Gastroesophageal sphincter (tissue), 4 donors: Measurements from ENCODE around the gene ARHGAP26. TPM values are rescaled to one million over a fixed set of nuclear protein-coding genes. Genes with fewer than 3 reads are reported as not detected.

Experiments used
- ATAC-seq: fragments of 150-250 bp; one replicate; pipeline ENCODE4 v1.9.1; 2016; ENCODE audit warnings: mild to moderate bottlenecking, moderate library complexity
- H3K27ac ChIP-seq, 4 donors: fragments of 200-600 bp; sonication (generic) in 3 of 4; 1 replicate in 3 of 4; 2 replicates in 1 of 4; pipeline ENCODE4 v1.5.1; 2016 to 2019
- H3K27me3 ChIP-seq: fragments of 200-600 bp; sonication (generic); one replicate; pipeline ENCODE4 v1.5.1; 2019
- H3K36me3 ChIP-seq, 2 donors: fragments of 200-600 bp; sonication (generic); one replicate each; pipeline ENCODE4 v1.5.1; 2019; ENCODE audit warnings: control low read depth in 1 of 2
- H3K4me1 ChIP-seq, 3 donors: fragments of 200-600 bp; sonication (generic); 1 replicate in 2 of 3; 2 replicates in 1 of 3; pipeline ENCODE4 v1.5.1; 2016 to 2019; ENCODE audit warnings: control low read depth in 2 of 3
- H3K4me3 ChIP-seq, 2 donors: fragments of 200-600 bp; sonication (generic); one replicate each; pipeline ENCODE4 v1.5.1; 2019; ENCODE audit warnings: mild to moderate bottlenecking in 1 of 2, moderate library complexity in 1 of 2
- H3K9me3 ChIP-seq, 3 donors: fragments of 200-600 bp; sonication (generic); one replicate each; pipeline ENCODE4 v1.5.1; 2017 to 2019; ENCODE audit warnings: control low read depth in 2 of 3
- EP300 ChIP-seq: sonication (generic); formaldehyde crosslinking; IDR thresholded peaks from one replicate; pipeline ENCODE4 v1.6.1; 2017; ENCODE audit warnings: antibody characterized with exemption, mild to moderate bottlenecking
- POLR2A ChIP-seq, 2 donors: fragments of 450-650 bp; IDR thresholded peaks; one replicate each; pipeline ENCODE4 v1.6.1; 2017; ENCODE audit warnings: antibody characterized with exemption in 2 of 2, mild to moderate bottlenecking in 2 of 2, moderate library complexity in 1 of 2
- POLR2AphosphoS5 ChIP-seq: sonication (generic); formaldehyde crosslinking; IDR thresholded peaks from one replicate; pipeline ENCODE4 v1.6.1; 2017; ENCODE audit warnings: antibody characterized with exemption
- WGBS, 2 donors: methylation state at CpG; one replicate each; pipeline ENCODE4 v1.1.5; 2018; ENCODE audit warnings: low coverage in 1 of 2; 5-methylcytosine and 5-hydroxymethylcytosine counted together
- total RNA-seq, 4 donors: library from RNA; depleted of rRNA; stranded (reverse); fragments of >200 nt; gene quantifications; one replicate each; pipeline ENCODE4 v1.1.0, GENCODE V29; 2016
- TF ChIP-seq, protein P1 (sequence below), 4 experiments: fragments of 200-600 bp in 2 of 4; fragments of 450-650 bp in 2 of 4; sonication (generic) in 1 of 4; IDR thresholded peaks; one replicate each; pipeline ENCODE4 v1.5.1; 2017 to 2019; ENCODE audit warnings: antibody characterized with exemption in 4 of 4, mild to moderate bottlenecking in 2 of 4, moderate library complexity in 2 of 4

The ARHGAP26 gene
- total RNA-seq, 4 donors from 2014 or later: 15.2 to 41.7 (median 31.7) TPM

- Histone ChIP-seq H3K27ac (peak overlapping the region in 1 of 4 donors; percentile 37), H3K4me1 (peaks cover 0 to 5% (median 3%) of the 10 kb centered on the region in 3 donors), H3K4me3 (no peak overlapping the region), H3K9me3 (no peaks in the 10 kb centered on the region), H3K27me3 (no peaks in the 10 kb centered on the region), H3K36me3 (peaks cover 0 to 3% of the 10 kb centered on the region in 2 donors)
- no peak for TF ChIP-seq POLR2A (IDR thresholded peaks at IDR 0.05)
- no peak for TF ChIP-seq POLR2AphosphoS5
- TF ChIP-seq EP300: no peak
- TF ChIP-seq, protein P1, sequence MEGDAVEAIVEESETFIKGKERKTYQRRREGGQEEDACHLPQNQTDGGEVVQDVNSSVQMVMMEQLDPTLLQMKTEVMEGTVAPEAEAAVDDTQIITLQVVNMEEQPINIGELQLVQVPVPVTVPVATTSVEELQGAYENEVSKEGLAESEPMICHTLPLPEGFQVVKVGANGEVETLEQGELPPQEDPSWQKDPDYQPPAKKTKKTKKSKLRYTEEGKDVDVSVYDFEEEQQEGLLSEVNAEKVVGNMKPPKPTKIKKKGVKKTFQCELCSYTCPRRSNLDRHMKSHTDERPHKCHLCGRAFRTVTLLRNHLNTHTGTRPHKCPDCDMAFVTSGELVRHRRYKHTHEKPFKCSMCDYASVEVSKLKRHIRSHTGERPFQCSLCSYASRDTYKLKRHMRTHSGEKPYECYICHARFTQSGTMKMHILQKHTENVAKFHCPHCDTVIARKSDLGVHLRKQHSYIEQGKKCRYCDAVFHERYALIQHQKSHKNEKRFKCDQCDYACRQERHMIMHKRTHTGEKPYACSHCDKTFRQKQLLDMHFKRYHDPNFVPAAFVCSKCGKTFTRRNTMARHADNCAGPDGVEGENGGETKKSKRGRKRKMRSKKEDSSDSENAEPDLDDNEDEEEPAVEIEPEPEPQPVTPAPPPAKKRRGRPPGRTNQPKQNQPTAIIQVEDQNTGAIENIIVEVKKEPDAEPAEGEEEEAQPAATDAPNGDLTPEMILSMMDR (IDR thresholded peaks at IDR 0.05): no peak
- peak; percentile 71 for ATAC-seq
- WGBS, 2 donors: 44 to 66% methylated on average over 1 to 2 of the region's 2 CpGs
These were observed 398.1 kb downstream of the ARHGAP26 start for GRCh38 chr5:143168171-143168741.

GRCh38 chr5:143168921-143169810, 399.0 kb downstream of the ARHGAP26 start:
- whole genome bisulfite sequencing, 2 donors: 94% methylated on average over 3 of the region's 3 CpGs
- peak overlapping the region in 1 of 4 donors; percentile 37 for H3K27ac ChIP-seq

GRCh38 chr5:143170104-143170503, 399.9 kb downstream of the ARHGAP26 start:
- TF ChIP-seq EP300: no peak
- TF ChIP-seq POLR2A (IDR thresholded peaks at IDR 0.05): no peak
- TF ChIP-seq, protein P1 (IDR thresholded peaks at IDR 0.05): no peak
- TF ChIP-seq POLR2AphosphoS5: no peak
- H3K27ac ChIP-seq: no peak overlapping the region
- H3K27me3 ChIP-seq: no peaks in the 10 kb centered on the region
- peaks cover 0 to 5% (median 0%) of the 10 kb centered on the region in 3 donors for H3K4me1 ChIP-seq
- H3K9me3 ChIP-seq: no peaks in the 10 kb centered on the region
- WGBS, 2 donors: 63 to 95% methylated on average over 2 to 3 of the region's 3 CpGs
- ATAC-seq: no peak
- peaks cover 0 to 6% of the 10 kb centered on the region in 2 donors for H3K36me3 ChIP-seq
- no peak overlapping the region for H3K4me3 ChIP-seq

More at GRCh38 chr5:143168921-143169810, 399.0 kb downstream of the ARHGAP26 start:
- H3K9me3 ChIP-seq: no peaks in the 10 kb centered on the region
- peaks cover 0 to 5% (median 3%) of the 10 kb centered on the region in 3 donors for H3K4me1 ChIP-seq
- ATAC-seq: no peak
- H3K27me3 ChIP-seq: no peaks in the 10 kb centered on the region
- H3K4me3 ChIP-seq: no peak overlapping the region
- TF ChIP-seq POLR2AphosphoS5: no peak
- TF ChIP-seq, protein P1 (IDR thresholded peaks at IDR 0.05): no peak
- no peak for TF ChIP-seq EP300
- TF ChIP-seq POLR2A (IDR thresholded peaks at IDR 0.05): no peak
- peaks cover 0 to 6% of the 10 kb centered on the region in 2 donors for H3K36me3 ChIP-seq

DNA sequence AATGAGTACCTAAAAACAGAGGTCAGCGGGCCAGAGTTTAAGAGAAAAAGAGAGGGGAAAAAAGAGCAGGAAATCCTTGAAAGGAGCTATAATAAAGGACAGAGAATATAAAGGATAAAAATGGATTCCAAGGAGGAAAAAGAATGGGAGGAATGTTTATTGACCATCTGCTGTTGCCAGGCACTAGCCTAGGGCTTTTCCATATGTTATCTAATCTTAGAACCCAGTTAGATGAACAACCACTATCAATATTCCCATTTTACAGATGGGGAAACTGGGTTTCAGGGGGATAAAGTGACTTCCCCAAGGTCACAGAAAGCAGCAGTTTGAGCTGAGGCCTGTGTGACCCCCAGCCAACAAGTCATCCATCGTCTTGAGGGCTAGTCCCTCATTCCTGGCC, 400.8 kb downstream of the ARHGAP26 start:
- Histone ChIP-seq H3K27me3 (no peaks in the 10 kb centered on the region), H3K36me3 (peaks cover 0 to 6% of the 10 kb centered on the region in 2 donors), H3K4me3 (no peak overlapping the region), H3K9me3 (no peaks in the 10 kb centered on the region), H3K27ac (no peak overlapping the region), H3K4me1 (peaks cover 0 to 5% (median 0%) of the 10 kb centered on the region in 3 donors)
- no peak for ATAC-seq
- TF ChIP-seq, protein P1 (IDR thresholded peaks at IDR 0.05): no peak
- no peak for TF ChIP-seq EP300
- TF ChIP-seq POLR2A (IDR thresholded peaks at IDR 0.05): no peak
- no peak for TF ChIP-seq POLR2AphosphoS5
- WGBS, 2 donors: 80 to 86% methylated on average over 1 of the region's 2 CpGs
